Frontal cortex (tissue), 4 donors: ENCODE results near the gene IQCN. TPM values are rescaled to one million over a fixed set of nuclear protein-coding genes. Genes with fewer than 3 reads are reported as not detected.
"Not testable (repeated sequence)": the region's sequence is repeated elsewhere in the genome, so short reads cannot be mapped to it uniquely, and the experiment has no call there.

Source experiments
- DNase-seq, 2 donors: peaks; one replicate each; pipeline ENCODE4 v3.0.0; 2012; ENCODE audit warnings: low spot score in 2 of 2
- FAIRE-seq: peaks from 2 replicates; lab custom pipeline; 2012; peaks lifted over from hg19 to GRCh38; lab: Jason Lieb, UNC
- small RNA-seq: library from RNA; depleted of rRNA; stranded (forward); fragments of <200 nt; gene quantifications from one replicate; pipeline ENCODE3, GENCODE V24; 2014
- total RNA-seq: library from RNA; depleted of rRNA; stranded (reverse); fragments of >200 nt; gene quantifications from one replicate; pipeline ENCODE4 v1.2.3, GENCODE V29; 2014
- donor health status: control.
- donor health status: control.
- donor health status: control.

IQCN gene
- total RNA-seq, 1 donor from 2014 or later = 0.41 TPM

GRCh38 chr19:18223860-18224524 is 50.3 kb downstream of the IQCN start:
- DNase-seq (no peak), FAIRE-seq (no peak)

GRCh38 chr19:18221815-18222725 is 52.2 kb downstream of the IQCN start:
- DNase-seq (no peak), FAIRE-seq (no peak)

DNA sequence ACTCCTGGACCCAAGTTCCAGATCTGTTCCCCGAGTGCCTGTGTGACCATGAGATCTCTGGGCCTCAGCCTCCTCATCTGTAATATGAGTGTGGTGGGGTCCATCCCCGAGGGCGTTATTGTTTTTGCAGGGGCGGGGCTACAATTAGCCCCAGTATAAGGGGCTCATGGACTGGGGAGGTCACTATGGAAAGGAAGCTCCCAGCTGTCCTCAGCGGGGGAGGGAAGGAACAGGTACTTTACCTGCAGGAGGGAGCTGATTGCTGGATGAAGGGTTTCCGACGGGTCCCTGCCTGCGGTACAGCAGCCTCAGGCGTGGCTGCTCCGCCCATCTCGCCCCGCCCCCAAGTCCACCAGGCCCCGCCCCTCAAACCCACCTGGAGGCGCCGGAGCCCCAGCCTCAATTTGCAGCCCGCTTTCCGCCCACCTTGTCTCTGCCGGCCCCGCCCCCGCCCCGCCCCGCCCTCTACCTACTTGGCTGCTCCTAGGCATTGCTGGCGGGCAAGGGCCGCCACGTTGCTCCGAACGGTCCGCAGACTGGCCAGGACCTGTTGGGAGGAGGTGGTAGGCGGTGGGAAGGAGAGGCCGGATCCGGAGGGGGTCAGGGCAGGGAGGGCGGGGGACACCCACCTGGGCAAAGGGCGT is 53.5 kb downstream of the IQCN start:
- FAIRE-seq (no peak), DNase-seq (no peak)

DNA sequence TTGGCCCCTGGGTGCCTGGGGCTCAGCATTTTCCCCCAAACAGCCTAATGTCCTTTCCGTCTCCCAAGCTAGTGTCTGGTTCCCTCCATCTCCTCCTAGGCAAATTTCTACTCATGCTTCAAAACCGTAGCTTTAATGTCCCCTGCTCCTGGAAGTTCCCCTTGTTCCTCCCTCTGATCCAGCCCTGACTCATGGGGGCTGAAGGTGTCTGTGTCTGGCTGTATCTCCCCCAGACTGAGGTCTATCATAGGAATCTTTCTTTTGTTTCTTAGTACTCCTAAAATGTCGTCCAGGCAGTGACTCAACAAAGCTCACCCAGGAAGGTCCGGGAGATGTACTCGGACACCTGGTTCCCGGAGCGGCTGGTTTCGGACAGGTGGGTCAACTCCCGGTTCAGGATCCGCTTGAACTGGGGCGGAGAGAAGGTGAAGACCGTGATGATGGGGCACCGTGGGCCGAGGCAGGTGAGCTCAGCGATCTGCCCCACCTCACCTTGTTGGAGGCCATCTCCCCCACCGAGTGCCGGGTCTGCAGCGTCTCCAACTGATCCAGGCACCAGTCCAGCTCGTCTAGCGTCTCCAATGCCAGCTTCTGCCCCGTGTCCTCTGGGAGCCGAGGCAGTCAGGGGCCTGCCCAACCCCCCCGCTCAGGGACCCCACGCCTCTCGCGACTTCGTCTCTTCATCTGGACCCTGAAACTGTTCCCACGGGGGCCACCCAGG is 54.2 kb downstream of the IQCN start:
- no peak for FAIRE-seq
- DNase-seq = no peak

- FAIRE-seq = no peak
Measured at GRCh38 chr19:18218600-18218999, 55.7 kb downstream of the IQCN start.

GRCh38 chr19:18218159-18218558 is 56.1 kb downstream of the IQCN start:
- DNase-seq (no peak), FAIRE-seq (no peak)

More at GRCh38 chr19:18218600-18218999, 55.7 kb downstream of the IQCN start:
- no peak for DNase-seq

- no peak for FAIRE-seq
- no peak for DNase-seq
Measured at GRCh38 chr19:18216789-18217188, 57.5 kb downstream of the IQCN start.

DNA sequence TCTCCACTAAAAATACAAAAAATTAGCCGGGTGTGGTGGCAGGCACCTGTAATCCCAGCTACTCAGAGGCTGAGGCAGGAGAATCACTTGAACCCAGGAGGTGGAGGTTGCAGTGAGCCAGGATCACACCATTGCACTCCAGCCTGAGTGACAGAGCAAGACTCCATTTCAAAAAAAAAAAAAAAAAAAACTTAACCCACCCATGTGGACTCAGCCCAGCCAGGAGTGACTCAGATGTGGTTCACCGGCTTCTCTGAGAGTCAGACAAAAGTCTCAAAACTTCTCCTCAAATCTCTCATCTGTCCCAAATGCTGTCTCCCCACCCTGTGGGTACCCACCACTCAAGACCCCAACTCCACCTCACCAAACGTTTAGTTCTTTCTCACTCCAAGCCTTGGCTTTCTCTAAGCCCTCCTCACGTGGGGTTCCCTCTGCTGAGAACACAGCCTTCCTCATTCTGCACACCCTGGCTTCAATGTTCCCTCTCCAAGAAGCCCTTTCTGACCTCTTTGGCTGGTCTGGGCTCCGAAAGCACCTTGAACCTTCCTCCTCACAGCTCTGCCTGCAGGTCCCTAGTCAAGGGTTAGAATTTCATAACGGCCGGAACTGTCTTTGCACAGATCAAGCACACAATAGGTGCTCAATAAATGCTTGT is 59.3 kb downstream of the IQCN start:
- FAIRE-seq = no peak
- no peak for DNase-seq

GRCh38 chr19:18211683-18212082 is 62.6 kb downstream of the IQCN start:
- DNase-seq (no peak), FAIRE-seq (no peak)

DNA sequence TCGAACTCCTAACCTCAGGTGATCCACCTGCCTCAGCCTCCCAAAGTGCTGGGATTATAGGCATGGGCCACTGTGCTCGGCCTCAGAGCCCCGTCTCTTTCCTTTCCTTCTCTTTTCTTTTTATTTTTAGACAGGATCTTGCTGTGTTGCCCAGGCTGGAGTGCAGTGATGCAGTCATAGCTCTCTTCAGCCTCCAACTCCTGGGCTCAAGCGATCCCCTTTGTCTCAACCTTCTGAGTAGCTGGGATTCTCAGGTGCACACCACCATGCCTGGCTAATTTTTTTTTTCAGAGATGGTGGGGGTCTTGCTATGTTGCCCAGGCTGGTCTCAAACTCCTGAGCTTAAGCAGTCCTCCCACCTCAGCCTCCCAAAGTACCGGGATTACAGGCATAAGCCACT is 64.3 kb downstream of the IQCN start:
- FAIRE-seq = not testable (repeated sequence)

GRCh38 chr19:18208098-18208951 is 65.9 kb downstream of the IQCN start:
- FAIRE-seq (no peak), DNase-seq (no peak)

More for the DNA sequence above, 64.3 kb downstream of the IQCN start:
- not testable (repeated sequence) for DNase-seq

Small RNAs within 50 kb of the gene (small RNA-seq; reads per million reads assigned to genes)
- 0.10 reads per million for gene MIR3188
- gene RPL39P38 = not detected

Other genes with a start within 250 kb of the IQCN start
- gene IL12RB1, start 187.5 kb downstream of the IQCN start, total RNA-seq = 0.41 TPM
- gene MAST3, start 176.7 kb downstream of the IQCN start, total RNA-seq = 4.5 TPM
- 24.9 TPM for gene PIK3R2, start 121.3 kb downstream of the IQCN start, total RNA-seq
- 0.41 TPM for gene IFI30, start 100.6 kb downstream of the IQCN start, total RNA-seq
- 4.5 TPM for gene MPV17L2, start 81.2 kb downstream of the IQCN start, total RNA-seq
- gene RAB3A, start 70.4 kb downstream of the IQCN start, total RNA-seq = 42.0 TPM
- 1.2 TPM for gene PDE4C, start 48.0 kb downstream of the IQCN start, total RNA-seq
- gene JUND, start 7.2 kb upstream of the IQCN start, total RNA-seq = 35.5 TPM
- 80.3 TPM for gene LSM4, start 48.6 kb upstream of the IQCN start, total RNA-seq
- gene PGPEP1, start 66.1 kb upstream of the IQCN start, total RNA-seq = 18.3 TPM
- not detected for gene GDF15, start 111.7 kb upstream of the IQCN start, total RNA-seq
- gene LRRC25, start 123.2 kb upstream of the IQCN start, total RNA-seq = 0.41 TPM
- 69.3 TPM for gene SSBP4, start 144.9 kb upstream of the IQCN start, total RNA-seq
- 62.8 TPM for gene ISYNA1, start 163.7 kb upstream of the IQCN start, total RNA-seq
- 7.7 TPM for gene ELL, start 247.6 kb upstream of the IQCN start, total RNA-seq